Adrenal gland (tissue), 5 donors: ENCODE data around the gene KRTAP3-2.

Experiments
- POLR2A ChIP-seq, 2 donors: fragments of 450-650 bp; IDR thresholded peaks; one replicate each; pipeline ENCODE4 v1.6.1; 2017; ENCODE audit warnings: antibody characterized with exemption in 2 of 2, mild to moderate bottlenecking in 2 of 2, moderate library complexity in 1 of 2
- TF ChIP-seq, protein P1 (sequence below), 6 experiments: fragments of 450-650 bp in 4 of 6; fragments of 200-600 bp in 2 of 6; sonication (generic) in 1 of 6; IDR thresholded peaks; 1 replicate in 5 of 6; 2 replicates in 1 of 6; pipeline versions ENCODE4 v1.5.1 to v1.8.0; 2016 to 2021; ENCODE audit warnings: antibody characterized with exemption in 6 of 6, mild to moderate bottlenecking in 2 of 6, moderate library complexity in 1 of 6
- donor health status: DM: no; HTN: no; CAD: no.

DNA sequence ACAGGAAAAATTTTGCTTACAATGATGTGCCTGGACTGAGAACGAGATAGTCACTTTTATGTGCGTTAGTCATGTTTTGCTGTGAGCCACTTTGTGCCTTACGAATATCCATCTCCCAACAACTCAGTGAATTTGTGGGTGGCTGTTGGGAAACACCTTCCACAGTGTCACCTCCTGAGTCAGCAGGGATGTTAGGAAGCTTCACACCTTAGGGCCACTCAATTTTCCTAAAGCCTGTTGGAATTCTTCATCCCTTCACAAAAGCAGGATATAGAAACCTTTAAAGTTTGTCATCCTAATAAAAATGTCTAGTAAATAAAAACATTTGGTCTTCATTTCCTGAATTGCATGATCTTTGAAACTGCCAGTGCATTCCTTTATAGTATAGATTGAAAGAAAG, 13.5 kb upstream of the KRTAP3-2 start:
- TF ChIP-seq, protein P1, sequence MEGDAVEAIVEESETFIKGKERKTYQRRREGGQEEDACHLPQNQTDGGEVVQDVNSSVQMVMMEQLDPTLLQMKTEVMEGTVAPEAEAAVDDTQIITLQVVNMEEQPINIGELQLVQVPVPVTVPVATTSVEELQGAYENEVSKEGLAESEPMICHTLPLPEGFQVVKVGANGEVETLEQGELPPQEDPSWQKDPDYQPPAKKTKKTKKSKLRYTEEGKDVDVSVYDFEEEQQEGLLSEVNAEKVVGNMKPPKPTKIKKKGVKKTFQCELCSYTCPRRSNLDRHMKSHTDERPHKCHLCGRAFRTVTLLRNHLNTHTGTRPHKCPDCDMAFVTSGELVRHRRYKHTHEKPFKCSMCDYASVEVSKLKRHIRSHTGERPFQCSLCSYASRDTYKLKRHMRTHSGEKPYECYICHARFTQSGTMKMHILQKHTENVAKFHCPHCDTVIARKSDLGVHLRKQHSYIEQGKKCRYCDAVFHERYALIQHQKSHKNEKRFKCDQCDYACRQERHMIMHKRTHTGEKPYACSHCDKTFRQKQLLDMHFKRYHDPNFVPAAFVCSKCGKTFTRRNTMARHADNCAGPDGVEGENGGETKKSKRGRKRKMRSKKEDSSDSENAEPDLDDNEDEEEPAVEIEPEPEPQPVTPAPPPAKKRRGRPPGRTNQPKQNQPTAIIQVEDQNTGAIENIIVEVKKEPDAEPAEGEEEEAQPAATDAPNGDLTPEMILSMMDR (IDR thresholded peaks at IDR 0.05): no peak
- no peak for TF ChIP-seq POLR2A (IDR thresholded peaks at IDR 0.05)
